HG02623 (cell line): ENCODE results near the gene UBE2A.
A peak's percentile ranks its signal among the peaks of the same experiment; 100 is the strongest.

Source experiments
- ATAC-seq: cut with Tn5 transposase; IDR thresholded peaks from one replicate; pipeline ENCODE4 v1.9.1; 2021; ENCODE audit warnings: moderate library complexity; ENCODE audit not compliant: unreplicated experiment

UBE2A gene

DNA sequence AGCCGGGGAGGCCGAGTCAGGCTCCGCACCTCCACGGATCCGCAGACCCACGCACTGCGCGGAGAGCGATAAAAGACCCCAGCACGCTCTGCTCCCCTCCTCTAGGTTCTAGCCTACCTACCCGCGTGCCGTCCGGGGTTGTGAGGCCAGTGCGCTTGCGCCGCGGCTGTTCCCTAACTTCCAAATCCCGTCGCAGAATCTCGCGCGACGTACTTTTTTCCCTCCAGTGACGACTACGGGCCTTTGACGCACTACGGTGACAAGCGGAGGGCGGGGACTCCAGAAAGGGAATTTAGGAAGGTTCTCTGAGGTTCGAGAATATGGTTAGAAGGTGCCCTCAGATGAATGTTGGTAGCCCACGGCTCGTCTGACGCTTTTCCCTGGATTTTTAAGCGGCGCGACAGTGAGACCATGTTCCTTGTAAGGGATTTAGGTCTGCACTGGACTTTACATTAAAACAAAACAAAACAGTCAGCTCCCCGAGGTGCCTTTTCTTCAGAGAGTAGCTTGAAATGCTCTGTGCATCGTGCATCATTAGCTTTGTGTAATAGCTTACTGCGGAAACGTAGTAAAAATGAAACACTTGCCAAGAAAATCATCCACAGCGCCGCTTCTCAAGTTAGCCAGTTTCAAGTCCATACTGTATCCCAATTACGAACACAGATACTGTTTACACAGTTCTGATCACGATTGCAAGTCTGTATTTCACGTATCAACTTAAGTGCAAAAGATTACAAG, 32.1 kb downstream of the UBE2A start, which contains the start of gene NKRF:
Gene NKRF (minus strand): TSS at position 145 of the 738 bp plus-strand sequence.
- ATAC-seq = peak; percentile 73

DNA sequence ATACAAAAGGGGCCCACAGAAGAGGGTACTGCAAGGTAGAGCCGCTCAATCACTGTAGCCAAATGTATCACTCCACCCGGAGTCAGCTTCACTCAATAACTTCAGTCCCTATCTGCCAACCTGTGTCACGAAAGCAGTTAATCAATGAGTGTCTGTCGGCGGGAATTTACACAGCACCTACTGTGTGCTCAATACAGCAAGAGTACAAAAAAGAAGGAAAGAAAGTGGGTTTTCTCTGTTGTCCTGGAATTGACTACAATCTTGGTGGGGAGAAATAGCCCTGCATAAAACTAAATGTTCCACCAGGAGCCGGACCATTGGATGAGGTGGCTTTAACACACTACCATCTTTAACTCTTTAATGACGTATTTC, 32.6 kb downstream of the UBE2A start:
- ATAC-seq = no peak

DNA sequence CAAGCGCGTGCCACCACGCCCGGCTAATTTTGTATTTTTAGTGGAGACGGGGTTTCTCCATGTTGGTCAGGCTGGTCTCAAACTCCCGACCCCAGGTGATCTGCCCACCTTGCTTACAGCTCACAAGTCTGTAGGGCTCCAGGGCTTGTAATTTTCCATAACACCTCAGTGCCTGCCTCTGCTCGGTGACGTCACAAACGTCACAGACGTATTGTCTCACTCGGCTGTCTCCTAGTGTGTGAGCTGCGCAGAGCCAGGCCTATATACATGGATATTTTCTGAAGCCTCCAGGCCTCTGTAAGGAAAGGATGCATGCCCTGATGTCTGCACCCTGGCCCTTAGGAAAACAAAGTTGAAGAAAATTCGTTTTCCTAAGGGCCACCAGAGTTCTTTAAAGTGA, 40.4 kb downstream of the UBE2A start:
- ATAC-seq = no peak

DNA sequence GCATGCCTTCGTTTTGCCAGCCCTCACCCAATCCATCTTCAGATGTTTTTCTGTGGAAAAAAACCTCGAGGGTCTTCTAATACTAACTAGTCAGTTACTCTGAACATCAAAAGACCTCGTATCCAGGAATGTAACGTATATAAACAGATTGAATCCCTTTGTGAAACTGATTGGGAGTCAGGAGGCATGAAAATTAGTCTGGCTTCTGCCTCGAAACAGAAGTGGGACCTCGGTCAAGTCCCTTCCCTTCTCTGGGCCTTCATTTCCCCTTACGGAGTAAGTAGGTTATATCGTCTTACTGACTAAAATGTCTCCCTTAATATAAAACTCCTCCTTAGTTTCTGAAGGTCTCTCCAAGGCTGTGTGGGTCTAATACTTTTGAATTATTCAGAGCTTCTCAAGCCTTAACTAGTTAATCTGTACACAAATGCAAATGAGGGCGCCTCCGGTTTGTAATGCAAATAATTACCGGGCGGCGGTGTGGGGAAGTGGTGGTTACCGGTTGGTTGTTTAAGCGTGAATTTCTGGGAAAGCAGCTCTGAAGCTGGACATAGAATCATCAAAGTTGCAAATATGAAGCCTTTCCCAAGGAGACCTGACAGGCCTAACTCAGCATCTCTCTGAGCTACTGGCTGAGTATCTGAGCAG, 43.3 kb downstream of the UBE2A start:
- peak; percentile 68 for ATAC-seq

DNA sequence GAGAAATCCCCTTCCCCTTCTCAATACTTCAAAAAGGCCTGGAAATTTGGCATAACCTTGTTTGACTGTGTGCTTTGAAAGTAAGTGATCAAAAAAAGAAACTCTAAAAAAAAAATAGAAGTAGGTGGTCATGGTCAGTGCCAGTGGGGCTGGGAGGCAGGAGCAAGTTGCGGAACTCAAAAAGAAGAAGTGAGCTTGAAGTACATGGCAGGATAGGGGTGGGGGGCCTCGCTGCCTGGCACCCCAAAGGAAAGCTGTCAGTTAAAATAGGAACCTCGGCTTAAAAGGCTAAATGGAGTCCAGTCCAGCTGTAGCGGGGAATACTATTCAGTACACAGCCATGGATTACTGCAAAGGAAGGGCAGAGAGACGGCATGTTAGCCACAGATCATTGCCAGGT, 44.1 kb downstream of the UBE2A start:
- ATAC-seq = no peak

DNA sequence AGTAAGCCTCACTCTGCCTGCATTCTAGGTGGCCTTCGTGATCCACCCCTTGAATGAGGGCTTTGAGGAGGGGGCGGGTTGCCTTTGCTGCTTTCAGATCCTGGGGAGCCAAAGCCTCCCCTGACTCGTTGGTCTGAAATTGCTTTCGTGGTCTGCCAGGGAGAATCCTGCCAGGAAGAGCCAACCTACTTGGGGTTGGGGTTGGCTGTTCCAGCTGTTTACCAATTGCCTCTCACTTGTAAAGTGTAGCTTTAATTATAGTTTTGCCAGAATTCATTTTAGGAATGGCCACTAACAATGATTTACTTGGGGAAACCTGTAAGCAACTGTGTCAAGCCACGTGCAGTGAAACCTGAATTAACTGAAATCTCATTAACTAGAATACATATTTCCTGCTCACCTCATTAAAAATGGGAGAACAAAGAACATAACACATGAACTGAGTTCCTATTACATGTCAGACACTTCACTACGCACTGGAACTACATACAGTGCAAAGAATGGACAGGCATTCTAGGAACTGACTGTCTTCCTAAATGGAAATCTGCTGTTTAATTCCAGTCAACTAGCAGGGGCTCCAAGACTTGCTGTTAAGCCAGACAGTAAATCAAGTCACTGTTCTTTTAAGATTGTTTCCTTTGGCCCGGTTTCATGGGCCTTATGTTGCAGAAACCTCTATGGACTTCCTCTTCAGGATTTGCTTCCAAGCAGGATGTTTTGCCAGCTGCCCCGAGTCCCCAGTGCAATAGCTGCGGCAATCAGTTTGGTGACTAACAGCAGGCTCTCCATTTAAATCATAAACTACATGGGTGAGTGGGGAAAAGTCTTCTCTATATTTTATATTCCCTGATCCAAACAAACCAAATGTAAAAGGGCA, 48.2 kb downstream of the UBE2A start:
- ATAC-seq = no peak

DNA sequence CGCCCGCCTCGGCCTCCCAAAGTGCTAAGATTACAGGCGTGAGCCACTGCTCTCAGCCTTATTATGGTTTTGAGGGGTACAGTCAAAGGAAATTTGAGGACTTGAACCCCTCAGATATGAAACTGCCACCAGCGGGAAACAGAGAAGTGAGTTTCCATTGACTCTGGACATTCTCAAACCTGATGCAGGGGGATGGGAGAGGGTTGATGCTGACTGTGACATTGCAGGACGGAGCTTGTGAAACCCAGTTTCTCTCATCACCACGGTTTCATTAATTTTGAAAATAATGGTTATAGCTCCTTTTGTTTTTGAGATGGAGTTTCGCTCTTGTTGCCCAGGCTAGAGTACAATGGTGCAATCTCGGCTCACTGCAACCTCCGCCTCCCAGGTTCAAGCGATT, 50.1 kb downstream of the UBE2A start:
- no peak for ATAC-seq

DNA sequence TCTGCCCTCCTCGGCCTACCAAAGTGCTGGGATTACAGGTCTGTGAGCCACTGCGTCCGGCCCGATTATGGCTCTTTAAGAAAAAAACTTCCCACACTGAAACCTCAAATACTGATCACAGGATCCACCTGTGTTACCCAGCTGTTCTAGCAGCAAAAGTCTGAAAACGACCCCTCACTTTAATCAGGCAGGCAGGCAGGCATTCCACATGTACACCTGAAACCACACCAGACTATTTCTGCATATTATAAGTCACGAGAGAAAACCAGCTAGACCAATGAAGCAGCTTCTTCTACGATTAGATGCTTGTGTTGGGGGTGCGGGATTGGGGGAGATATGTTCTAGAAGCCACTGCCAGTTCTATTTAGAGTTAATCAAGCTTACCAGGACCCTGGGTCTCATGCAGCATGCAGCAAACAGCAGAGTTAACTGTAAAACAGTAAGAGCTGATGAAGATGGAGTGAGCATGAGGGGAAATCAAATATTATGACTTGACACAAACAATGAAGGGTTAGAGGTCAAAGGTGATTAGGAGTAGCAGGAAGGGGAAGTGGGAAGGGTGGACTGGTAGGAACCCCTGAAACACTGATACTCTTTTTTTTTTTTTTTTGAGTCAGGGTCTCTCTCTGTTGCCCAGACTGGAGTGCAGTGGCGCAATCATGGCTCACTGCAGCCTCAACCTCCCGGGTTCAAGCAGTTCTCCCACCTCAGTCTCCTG, 50.7 kb downstream of the UBE2A start:
- ATAC-seq = no peak

DNA sequence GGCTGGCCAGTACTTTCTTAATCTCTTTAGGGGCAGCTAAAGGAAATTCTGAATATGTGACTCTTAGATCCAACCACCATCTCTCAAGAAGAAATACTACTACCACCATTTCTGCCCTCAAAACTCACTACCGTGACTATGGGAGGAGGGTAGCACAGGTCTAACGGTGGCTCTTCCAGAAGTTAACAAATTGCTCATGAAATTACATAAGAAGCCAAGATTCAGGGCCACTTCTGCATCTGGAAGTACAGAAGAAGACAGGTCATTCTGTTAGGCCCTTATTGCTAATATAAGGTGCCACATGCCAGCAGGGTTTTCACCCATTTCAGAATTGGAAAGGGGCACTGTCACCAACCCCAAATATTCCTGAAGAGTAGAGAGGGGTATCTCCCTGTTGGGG, 51.5 kb downstream of the UBE2A start:
- ATAC-seq = no peak
